GM12878 (cell line): ENCODE measurements around the gene HMGN5.

Experiments
- EGR1 ChIP-seq, 2 experiments: IDR thresholded peaks; 1 replicate in 1 of 2; 2 replicates in 1 of 2; pipeline ENCODE4 v1.6.1; 2011 to 2012; ENCODE audit warnings: low read depth in 2 of 2, low read length in 2 of 2, borderline replicate concordance in 1 of 2, mild to moderate bottlenecking in 1 of 2, moderate library complexity in 1 of 2
- ETV6 ChIP-seq, 2 experiments: fragments of 450-650 bp in 1 of 2; IDR thresholded peaks in 1 of 2; conservative IDR thresholded peaks in 1 of 2; 2 replicates each; pipeline ENCODE4 v1.6.1; 2014; ENCODE audit warnings: antibody characterized with exemption in 1 of 2, borderline replicate concordance in 1 of 2, low read depth in 1 of 2, mild to moderate bottlenecking in 1 of 2, moderate library complexity in 1 of 2
- NR2C1 ChIP-seq: fragments of 450-650 bp; IDR thresholded peaks from 2 replicates; pipeline ENCODE4 v1.6.1; 2017; ENCODE audit warnings: antibody characterized with exemption, mild to moderate bottlenecking, moderate library complexity
- NRF1 ChIP-seq: conservative IDR thresholded peaks from 2 replicates; pipeline ENCODE4 v1.6.1; 2011; ENCODE audit warnings: mild to moderate bottlenecking, low read depth, low read length, improper control_type of control experiment
- PAX5 ChIP-seq: IDR thresholded peaks from 2 replicates; pipeline ENCODE4 v1.6.1; 2011; ENCODE audit warnings: low read depth, low read length, borderline replicate concordance
- POLR2A ChIP-seq: IDR thresholded peaks from 2 replicates; pipeline ENCODE4 v1.6.1; 2011; ENCODE audit warnings: low read depth, mild to moderate bottlenecking, low read length
- POLR2AphosphoS2 ChIP-seq: IDR thresholded peaks from 2 replicates; pipeline ENCODE4 v1.6.1; 2011; ENCODE audit warnings: low read depth, mild to moderate bottlenecking, low read length, improper control_type of control experiment, moderate library complexity
- POLR2AphosphoS5 ChIP-seq: IDR thresholded peaks from 2 replicates; pipeline ENCODE4 v1.6.1; 2011; ENCODE audit warnings: mild to moderate bottlenecking, low read length, inconsistent platforms
- SMAD1 ChIP-seq: fragments of 450-650 bp; IDR thresholded peaks from 2 replicates; pipeline ENCODE4 v1.6.1; 2018; ENCODE audit warnings: mild to moderate bottlenecking, low read depth; ENCODE audit not compliant: partially characterized antibody
- TARDBP ChIP-seq: IDR thresholded peaks from 2 replicates; pipeline ENCODE4 v1.6.1; 2016; ENCODE audit warnings: borderline replicate concordance
- ZSCAN29 ChIP-seq: fragments of 450-650 bp; IDR thresholded peaks from 2 replicates; pipeline ENCODE4 v1.6.1; 2017; ENCODE audit warnings: mild to moderate bottlenecking, moderate library complexity
- TF ChIP-seq, protein P1 (sequence below), 3 experiments: IDR thresholded peaks in 2 of 3; conservative IDR thresholded peaks in 1 of 3; 2 replicates each; pipeline ENCODE4 v1.5.1; 2011; ENCODE audit warnings: low read depth in 3 of 3, low read length in 3 of 3, mild to moderate bottlenecking in 3 of 3, control low read depth in 2 of 3, moderate library complexity in 2 of 3, inconsistent platforms in 1 of 3, mixed read lengths in 1 of 3; ENCODE audit not compliant: control insufficient read depth in 2 of 3, insufficient read depth in 1 of 3; ENCODE audit errors: extremely low read depth in 1 of 3
- TF ChIP-seq, protein P2 (sequence below): fragments of 450-650 bp; IDR thresholded peaks from 2 replicates; pipeline ENCODE4 v1.6.1; 2017; ENCODE audit warnings: mild to moderate bottlenecking

DNA sequence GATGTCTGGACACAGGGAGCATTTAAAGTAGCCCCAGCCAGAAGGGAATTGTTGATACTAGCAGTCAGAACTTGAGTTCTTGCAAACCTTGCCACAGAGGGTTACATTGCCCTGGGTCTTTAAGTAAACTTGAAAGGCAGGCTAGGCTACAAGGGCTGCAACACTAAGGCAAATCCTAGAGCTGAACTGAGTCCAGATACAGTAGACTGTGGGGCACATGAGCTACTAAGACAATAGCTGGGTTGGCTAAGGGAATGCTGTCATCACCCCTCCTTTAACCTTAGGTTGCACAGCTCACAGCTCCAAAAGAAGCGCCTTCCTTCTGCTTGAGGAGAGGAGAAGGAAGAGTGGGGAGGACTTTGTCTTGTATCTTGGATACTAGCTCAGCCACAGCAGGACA is 35.8 kb upstream of the HMGN5 start:
- TF ChIP-seq POLR2AphosphoS5 (no peak), SMAD1 (no peak), NR2C1 (no peak), NRF1 (no peak), EGR1 (IDR thresholded peaks at IDR 0.05; ENCODE audit: borderline replicate concordance in 1 of 2, low read depth in 2 of 2, low read length in 2 of 2) (no peak), ZSCAN29 (no peak), PAX5 (no peak), POLR2A (no peak), TARDBP (no peak), POLR2AphosphoS2 (no peak), ETV6 (conservative IDR thresholded peaks at IDR 0.05 in 1 of 2, IDR thresholded peaks at IDR 0.05 in 1 of 2; ENCODE audit: borderline replicate concordance in 1 of 2, low read depth in 1 of 2) (no peak)
- TF ChIP-seq, protein P1, sequence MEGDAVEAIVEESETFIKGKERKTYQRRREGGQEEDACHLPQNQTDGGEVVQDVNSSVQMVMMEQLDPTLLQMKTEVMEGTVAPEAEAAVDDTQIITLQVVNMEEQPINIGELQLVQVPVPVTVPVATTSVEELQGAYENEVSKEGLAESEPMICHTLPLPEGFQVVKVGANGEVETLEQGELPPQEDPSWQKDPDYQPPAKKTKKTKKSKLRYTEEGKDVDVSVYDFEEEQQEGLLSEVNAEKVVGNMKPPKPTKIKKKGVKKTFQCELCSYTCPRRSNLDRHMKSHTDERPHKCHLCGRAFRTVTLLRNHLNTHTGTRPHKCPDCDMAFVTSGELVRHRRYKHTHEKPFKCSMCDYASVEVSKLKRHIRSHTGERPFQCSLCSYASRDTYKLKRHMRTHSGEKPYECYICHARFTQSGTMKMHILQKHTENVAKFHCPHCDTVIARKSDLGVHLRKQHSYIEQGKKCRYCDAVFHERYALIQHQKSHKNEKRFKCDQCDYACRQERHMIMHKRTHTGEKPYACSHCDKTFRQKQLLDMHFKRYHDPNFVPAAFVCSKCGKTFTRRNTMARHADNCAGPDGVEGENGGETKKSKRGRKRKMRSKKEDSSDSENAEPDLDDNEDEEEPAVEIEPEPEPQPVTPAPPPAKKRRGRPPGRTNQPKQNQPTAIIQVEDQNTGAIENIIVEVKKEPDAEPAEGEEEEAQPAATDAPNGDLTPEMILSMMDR (IDR thresholded peaks at IDR 0.05 in 2 of 3, conservative IDR thresholded peaks at IDR 0.05 in 1 of 3; ENCODE audit: control insufficient read depth in 2 of 3, extremely low read depth in 1 of 3, insufficient read depth in 1 of 3, low read depth in 3 of 3, low read length in 3 of 3) = no peak
- TF ChIP-seq, protein P2, sequence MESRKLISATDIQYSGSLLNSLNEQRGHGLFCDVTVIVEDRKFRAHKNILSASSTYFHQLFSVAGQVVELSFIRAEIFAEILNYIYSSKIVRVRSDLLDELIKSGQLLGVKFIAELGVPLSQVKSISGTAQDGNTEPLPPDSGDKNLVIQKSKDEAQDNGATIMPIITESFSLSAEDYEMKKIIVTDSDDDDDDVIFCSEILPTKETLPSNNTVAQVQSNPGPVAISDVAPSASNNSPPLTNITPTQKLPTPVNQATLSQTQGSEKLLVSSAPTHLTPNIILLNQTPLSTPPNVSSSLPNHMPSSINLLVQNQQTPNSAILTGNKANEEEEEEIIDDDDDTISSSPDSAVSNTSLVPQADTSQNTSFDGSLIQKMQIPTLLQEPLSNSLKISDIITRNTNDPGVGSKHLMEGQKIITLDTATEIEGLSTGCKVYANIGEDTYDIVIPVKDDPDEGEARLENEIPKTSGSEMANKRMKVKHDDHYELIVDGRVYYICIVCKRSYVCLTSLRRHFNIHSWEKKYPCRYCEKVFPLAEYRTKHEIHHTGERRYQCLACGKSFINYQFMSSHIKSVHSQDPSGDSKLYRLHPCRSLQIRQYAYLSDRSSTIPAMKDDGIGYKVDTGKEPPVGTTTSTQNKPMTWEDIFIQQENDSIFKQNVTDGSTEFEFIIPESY = no peak
